Epithelial cell of esophagus (primary cell): ENCODE measurements around the gene ALMS1.
"Not testable (repeated sequence)": the region's sequence is repeated elsewhere in the genome, so short reads cannot be mapped to it uniquely, and the experiment has no call there.

Source experiments
- DNase-seq: peaks from one replicate; pipeline ENCODE4 v3.0.0; 2010; ENCODE audit warnings: low read depth
- H3K4me3 ChIP-seq: 2 replicates; pipeline ENCODE4 v1.5.1; 2011; ENCODE audit warnings: mild to moderate bottlenecking, low read length, control low read depth
- CTCF ChIP-seq: IDR thresholded peaks from 2 replicates; pipeline ENCODE4 v1.5.1; 2011; ENCODE audit warnings: low read depth, mild to moderate bottlenecking, low read length, control low read depth, inconsistent platforms; ENCODE audit not compliant: insufficient read depth; ENCODE audit errors: missing control alignments

The ALMS1 gene

GRCh38 chr2:73610111-73610510 is 224.5 kb downstream of the ALMS1 start:
- no peak for TF ChIP-seq CTCF
- DNase-seq = no peak
- no peak overlapping the region for H3K4me3 ChIP-seq

- no peak overlapping the region for H3K4me3 ChIP-seq
- DNase-seq = no peak
- no peak for TF ChIP-seq CTCF
Observed at GRCh38 chr2:73611193-73611592, 225.6 kb downstream of the ALMS1 start.

GRCh38 chr2:73611867-73612266 is 226.2 kb downstream of the ALMS1 start:
- DNase-seq = peak; percentile 73
- no peak for TF ChIP-seq CTCF
- H3K4me3 ChIP-seq = no peak overlapping the region

- no peak overlapping the region for H3K4me3 ChIP-seq
- TF ChIP-seq CTCF = no peak
- DNase-seq = no peak
Observed at GRCh38 chr2:73614105-73614504, 228.5 kb downstream of the ALMS1 start.

GRCh38 chr2:73614997-73615396 is 229.4 kb downstream of the ALMS1 start:
- no peak for DNase-seq
- no peak overlapping the region for H3K4me3 ChIP-seq
- no peak for TF ChIP-seq CTCF

- DNase-seq, H3K4me3 ChIP-seq: not testable (repeated sequence)
- peak; percentile 13 for TF ChIP-seq CTCF
Observed at GRCh38 chr2:73619925-73620324, 234.3 kb downstream of the ALMS1 start.

- H3K4me3 ChIP-seq = not testable (repeated sequence)
- DNase-seq = peak; percentile 11
Observed at GRCh38 chr2:73624036-73624435, 238.4 kb downstream of the ALMS1 start.

- not testable (repeated sequence) for DNase-seq, H3K4me3 ChIP-seq
Observed at GRCh38 chr2:73624625-73625024, 239.0 kb downstream of the ALMS1 start.

GRCh38 chr2:73626237-73626636 is 240.6 kb downstream of the ALMS1 start:
- H3K4me3 ChIP-seq = not testable (repeated sequence)

GRCh38 chr2:73628493-73628892 is 242.9 kb downstream of the ALMS1 start:
- DNase-seq, H3K4me3 ChIP-seq: not testable (repeated sequence)

More at GRCh38 chr2:73626237-73626636, 240.6 kb downstream of the ALMS1 start:
- not testable (repeated sequence) for DNase-seq
